Loucy (cell line): Measurements from ENCODE around the gene ZSWIM6.

Experiments used
- EZH2phosphoT487 ChIP-seq: fragments of 200-600 bp; IDR thresholded peaks from 2 replicates; pipeline ENCODE4 v1.6.1; 2018; ENCODE audit warnings: antibody characterized with exemption, mild to moderate bottlenecking, moderate library complexity, borderline replicate concordance
- TF ChIP-seq, protein P1 (sequence below): fragments of 200-600 bp; sonication (generic); conservative IDR thresholded peaks from 2 replicates; pipeline ENCODE4 v1.5.1; 2014; ENCODE audit warnings: mild to moderate bottlenecking, antibody characterized with exemption, low read length

DNA sequence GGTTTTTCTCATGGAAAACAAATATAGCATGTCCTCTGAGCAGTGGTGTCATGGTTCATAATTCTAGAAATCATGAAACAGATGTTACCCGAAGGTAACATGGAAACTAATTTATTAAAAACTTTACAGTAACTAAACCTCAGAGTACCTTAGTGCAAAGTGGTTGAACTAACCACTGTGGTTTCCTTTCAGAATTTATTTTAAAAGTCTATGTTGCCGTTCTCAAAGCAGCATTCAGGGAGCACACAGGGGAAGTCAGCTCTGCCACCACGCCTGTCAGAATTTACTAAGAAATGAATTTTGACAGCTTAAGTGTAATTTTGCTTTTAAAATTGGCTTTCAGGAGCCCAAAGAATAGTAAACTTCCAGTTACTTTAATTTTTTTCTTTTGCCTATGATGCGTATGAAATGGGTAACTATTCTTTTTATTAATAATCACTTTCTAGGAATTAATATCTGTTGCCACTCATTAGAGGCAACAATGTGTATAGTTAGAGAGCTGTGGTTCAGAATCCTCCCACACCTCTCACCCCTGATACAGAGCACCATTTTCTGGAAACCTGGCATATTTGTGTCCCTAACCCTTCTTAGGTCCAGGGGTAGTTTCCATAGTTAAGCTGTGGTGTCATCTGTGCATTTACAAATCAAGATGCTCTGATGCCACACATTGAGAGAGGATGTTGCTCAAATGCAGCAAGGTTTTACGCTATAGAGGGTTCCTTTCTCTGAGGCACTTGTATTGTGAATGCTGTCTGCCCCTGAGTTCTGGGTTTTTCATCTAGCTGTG lies 202.6 kb downstream of the ZSWIM6 start:
- TF ChIP-seq, protein P1, sequence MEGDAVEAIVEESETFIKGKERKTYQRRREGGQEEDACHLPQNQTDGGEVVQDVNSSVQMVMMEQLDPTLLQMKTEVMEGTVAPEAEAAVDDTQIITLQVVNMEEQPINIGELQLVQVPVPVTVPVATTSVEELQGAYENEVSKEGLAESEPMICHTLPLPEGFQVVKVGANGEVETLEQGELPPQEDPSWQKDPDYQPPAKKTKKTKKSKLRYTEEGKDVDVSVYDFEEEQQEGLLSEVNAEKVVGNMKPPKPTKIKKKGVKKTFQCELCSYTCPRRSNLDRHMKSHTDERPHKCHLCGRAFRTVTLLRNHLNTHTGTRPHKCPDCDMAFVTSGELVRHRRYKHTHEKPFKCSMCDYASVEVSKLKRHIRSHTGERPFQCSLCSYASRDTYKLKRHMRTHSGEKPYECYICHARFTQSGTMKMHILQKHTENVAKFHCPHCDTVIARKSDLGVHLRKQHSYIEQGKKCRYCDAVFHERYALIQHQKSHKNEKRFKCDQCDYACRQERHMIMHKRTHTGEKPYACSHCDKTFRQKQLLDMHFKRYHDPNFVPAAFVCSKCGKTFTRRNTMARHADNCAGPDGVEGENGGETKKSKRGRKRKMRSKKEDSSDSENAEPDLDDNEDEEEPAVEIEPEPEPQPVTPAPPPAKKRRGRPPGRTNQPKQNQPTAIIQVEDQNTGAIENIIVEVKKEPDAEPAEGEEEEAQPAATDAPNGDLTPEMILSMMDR = no peak
- 0 out of 2 replicates have a peak, but pooled peaks have one; percentile 2 for TF ChIP-seq EZH2phosphoT487
